IMR-90 (cell line): ENCODE measurements around the gene FMN1.
A peak's percentile ranks its signal among the peaks of the same experiment; 100 is the strongest.

Experiments used
- BHLHE40 ChIP-seq: fragments of 150-350 bp; IDR thresholded peaks from 2 replicates; pipeline ENCODE4 v1.6.1; 2016; ENCODE audit warnings: mild to moderate bottlenecking, low read depth, low read length
- CEBPB ChIP-seq: IDR thresholded peaks from 2 replicates; pipeline ENCODE4 v1.6.1; 2012; ENCODE audit warnings: low read depth, low read length, improper control_type of control experiment
- CHD1 ChIP-seq: IDR thresholded peaks from 2 replicates; pipeline ENCODE4 v1.6.1; 2012; ENCODE audit warnings: low read depth, low read length, improper control_type of control experiment
- MXI1 ChIP-seq: IDR thresholded peaks from 2 replicates; pipeline ENCODE4 v1.6.1; 2012; ENCODE audit warnings: low read depth, mild to moderate bottlenecking, low read length, moderate library complexity, borderline replicate concordance
- POLR2A ChIP-seq: IDR thresholded peaks from 2 replicates; pipeline ENCODE4 v1.6.1; 2012; ENCODE audit warnings: mild to moderate bottlenecking, low read depth, low read length
- RAD21 ChIP-seq: IDR thresholded peaks from 2 replicates; pipeline ENCODE4 v1.6.1; 2012; ENCODE audit warnings: low read length, improper control_type of control experiment
- RCOR1 ChIP-seq: IDR thresholded peaks from 2 replicates; pipeline ENCODE4 v1.6.1; 2012; ENCODE audit warnings: mild to moderate bottlenecking, low read length, improper control_type of control experiment; ENCODE audit not compliant: insufficient replicate concordance
- SMC3 ChIP-seq: fragments of 150-350 bp; IDR thresholded peaks from 2 replicates; pipeline ENCODE4 v1.6.1; 2016; ENCODE audit warnings: low read depth, mild to moderate bottlenecking, antibody characterized with exemption, low read length, moderate library complexity
- TF ChIP-seq, protein P1 (sequence below): conservative IDR thresholded peaks from 2 replicates; pipeline ENCODE4 v1.5.1; 2012; ENCODE audit warnings: mild to moderate bottlenecking, low read depth, low read length, improper control_type of control experiment
- TF ChIP-seq, protein P2 (sequence below): fragments of 150-350 bp; IDR thresholded peaks from 2 replicates; pipeline ENCODE4 v1.6.1; 2016; ENCODE audit warnings: low read depth, mild to moderate bottlenecking, low read length, moderate library complexity, borderline replicate concordance

- TF ChIP-seq, protein P1, sequence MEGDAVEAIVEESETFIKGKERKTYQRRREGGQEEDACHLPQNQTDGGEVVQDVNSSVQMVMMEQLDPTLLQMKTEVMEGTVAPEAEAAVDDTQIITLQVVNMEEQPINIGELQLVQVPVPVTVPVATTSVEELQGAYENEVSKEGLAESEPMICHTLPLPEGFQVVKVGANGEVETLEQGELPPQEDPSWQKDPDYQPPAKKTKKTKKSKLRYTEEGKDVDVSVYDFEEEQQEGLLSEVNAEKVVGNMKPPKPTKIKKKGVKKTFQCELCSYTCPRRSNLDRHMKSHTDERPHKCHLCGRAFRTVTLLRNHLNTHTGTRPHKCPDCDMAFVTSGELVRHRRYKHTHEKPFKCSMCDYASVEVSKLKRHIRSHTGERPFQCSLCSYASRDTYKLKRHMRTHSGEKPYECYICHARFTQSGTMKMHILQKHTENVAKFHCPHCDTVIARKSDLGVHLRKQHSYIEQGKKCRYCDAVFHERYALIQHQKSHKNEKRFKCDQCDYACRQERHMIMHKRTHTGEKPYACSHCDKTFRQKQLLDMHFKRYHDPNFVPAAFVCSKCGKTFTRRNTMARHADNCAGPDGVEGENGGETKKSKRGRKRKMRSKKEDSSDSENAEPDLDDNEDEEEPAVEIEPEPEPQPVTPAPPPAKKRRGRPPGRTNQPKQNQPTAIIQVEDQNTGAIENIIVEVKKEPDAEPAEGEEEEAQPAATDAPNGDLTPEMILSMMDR, result peak; percentile 76
- TF ChIP-seq BHLHE40 (no peak), SMC3 (peak; percentile 71), RAD21 (peak; percentile 76), POLR2A (no peak), CHD1 (no peak), CEBPB (no peak), MXI1 (no peak), RCOR1 (no peak)
- TF ChIP-seq, protein P2, sequence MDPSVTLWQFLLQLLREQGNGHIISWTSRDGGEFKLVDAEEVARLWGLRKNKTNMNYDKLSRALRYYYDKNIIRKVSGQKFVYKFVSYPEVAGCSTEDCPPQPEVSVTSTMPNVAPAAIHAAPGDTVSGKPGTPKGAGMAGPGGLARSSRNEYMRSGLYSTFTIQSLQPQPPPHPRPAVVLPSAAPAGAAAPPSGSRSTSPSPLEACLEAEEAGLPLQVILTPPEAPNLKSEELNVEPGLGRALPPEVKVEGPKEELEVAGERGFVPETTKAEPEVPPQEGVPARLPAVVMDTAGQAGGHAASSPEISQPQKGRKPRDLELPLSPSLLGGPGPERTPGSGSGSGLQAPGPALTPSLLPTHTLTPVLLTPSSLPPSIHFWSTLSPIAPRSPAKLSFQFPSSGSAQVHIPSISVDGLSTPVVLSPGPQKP, result no peak
Observed at GRCh38 chr15:32994810-32995424, 199.6 kb downstream of the FMN1 start.
